ENCODE data around the gene ALOX5. TPM values are rescaled to one million over a fixed set of nuclear protein-coding genes. Genes with fewer than 3 reads are reported as not detected.
A peak's percentile ranks its signal among the peaks of the same experiment; 100 is the strongest.

Gene ALOX5
- total RNA-seq, 2 experiments from 2014 or later = 0.56 to 0.60 TPM

DNA sequence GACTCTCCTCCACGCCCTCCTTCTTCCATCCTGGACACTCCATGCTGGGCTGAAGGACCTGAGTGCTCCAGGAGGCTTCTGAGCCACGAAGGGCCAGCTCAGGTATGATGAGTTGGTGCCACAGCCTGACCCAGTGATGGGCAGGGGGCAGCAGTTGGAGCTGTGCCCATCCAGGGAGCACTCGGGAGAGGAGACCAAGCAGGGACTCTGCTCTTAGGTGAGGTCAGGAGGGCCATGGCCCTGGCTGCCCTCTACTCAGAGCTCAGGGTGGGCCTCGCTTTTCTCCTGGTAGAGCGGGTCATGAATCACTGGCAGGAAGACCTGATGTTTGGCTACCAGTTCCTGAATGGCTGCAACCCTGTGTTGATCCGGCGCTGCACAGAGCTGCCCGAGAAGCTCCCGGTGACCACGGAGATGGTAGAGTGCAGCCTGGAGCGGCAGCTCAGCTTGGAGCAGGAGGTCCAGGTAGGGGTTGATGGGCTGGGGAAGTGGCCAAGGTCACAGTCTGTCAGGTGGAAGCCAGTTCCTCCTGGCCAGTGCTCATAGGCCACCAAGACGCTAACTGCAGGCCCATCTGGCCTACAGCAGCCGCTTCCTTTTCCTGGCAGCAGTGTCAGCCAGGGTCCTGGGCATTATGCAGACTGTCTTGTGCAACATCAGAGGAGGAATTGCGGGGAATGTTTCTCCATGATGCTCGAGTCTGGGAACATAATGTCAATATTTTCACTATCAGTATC lies 50.8 kb downstream of the ALOX5 start:
- H3K4me1 Mint-ChIP-seq (ENCODE audit: low read depth) = peaks cover 27% of the 10 kb centered on the region
- no peak for ATAC-seq
- no peak for TF ChIP-seq CTCF (IDR thresholded peaks at IDR 0.05)
- CTCF ChIA-PET = no interaction called here
- no peak overlapping the region for H3K27ac Mint-ChIP-seq
- no peaks in the 10 kb centered on the region for H3K9me3 Mint-ChIP-seq
- intact Hi-C loops (cut with micrococcal nuclease) = no loop called here
- H3K27me3 Mint-ChIP-seq = peaks cover 2% of the 10 kb centered on the region
- no peak for DNase-seq
- POLR2A ChIA-PET = no interaction called here
- H3K4me3 Mint-ChIP-seq = no peak overlapping the region
- no peaks in the 10 kb centered on the region for H3K36me3 Mint-ChIP-seq (ENCODE audit: low read depth)

- intact Hi-C loops (cut with micrococcal nuclease) = no loop called here
- Mint-ChIP-seq H3K9me3 (no peaks in the 10 kb centered on the region), H3K4me1 (ENCODE audit: low read depth) (peaks cover 20% of the 10 kb centered on the region), H3K4me3 (no peak overlapping the region), H3K27me3 (peaks cover 2% of the 10 kb centered on the region), H3K27ac (peak overlapping the region; percentile 25), H3K36me3 (ENCODE audit: low read depth) (no peaks in the 10 kb centered on the region)
- ChIA-PET CTCF (interaction anchor here (1.5 kb wide), 1 partner anchor 39 kb away, joined by 4 read pairs; no protein-coding TSS in a partner anchor), POLR2A (no interaction called here)
- no peak for TF ChIP-seq CTCF (IDR thresholded peaks at IDR 0.05)
- DNase-seq = no peak
- ATAC-seq = no peak
These were observed 51.9 kb downstream of the ALOX5 start for GRCh38 chr10:45425621-45426563.

GRCh38 chr10:45427262-45427969 lies 53.4 kb downstream of the ALOX5 start:
- Mint-ChIP-seq H3K27ac (no peak overlapping the region), H3K9me3 (no peaks in the 10 kb centered on the region), H3K4me1 (ENCODE audit: low read depth) (peaks cover 5% of the 10 kb centered on the region), H3K27me3 (peaks cover 2% of the 10 kb centered on the region), H3K4me3 (no peak overlapping the region), H3K36me3 (ENCODE audit: low read depth) (no peaks in the 10 kb centered on the region)
- CTCF ChIA-PET = interaction anchor here (1.5 kb wide), 1 partner anchor 37 kb away, joined by 4 read pairs; no protein-coding TSS in a partner anchor
- no peak for TF ChIP-seq CTCF (IDR thresholded peaks at IDR 0.05)
- POLR2A ChIA-PET = no interaction called here
- intact Hi-C loops (cut with micrococcal nuclease) = no loop called here
- no peak for ATAC-seq
- DNase-seq = no peak

DNA sequence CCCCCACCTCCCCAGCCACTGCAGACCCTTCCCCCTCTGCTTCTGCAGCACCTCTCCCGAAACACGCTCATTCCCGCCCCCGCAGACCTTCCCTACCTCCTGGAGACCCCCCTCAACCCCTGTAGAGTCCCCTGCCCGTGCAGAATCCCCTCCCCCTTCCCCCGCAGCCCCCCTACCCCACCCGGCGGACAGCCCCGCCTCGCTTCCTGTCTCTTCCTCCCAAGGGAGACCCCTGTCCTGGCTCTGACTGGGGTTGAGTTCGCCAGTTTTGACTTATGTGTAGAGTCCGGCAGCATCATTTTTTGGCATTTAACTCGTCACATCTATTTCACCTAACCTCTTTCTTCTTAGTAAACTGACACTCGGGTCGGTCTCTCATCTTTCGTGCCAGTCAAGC lies 54.0 kb downstream of the ALOX5 start:
- Mint-ChIP-seq H3K27ac (no peak overlapping the region), H3K36me3 (ENCODE audit: low read depth) (no peaks in the 10 kb centered on the region), H3K4me1 (ENCODE audit: low read depth) (peaks cover 8% of the 10 kb centered on the region), H3K9me3 (no peaks in the 10 kb centered on the region), H3K4me3 (no peak overlapping the region), H3K27me3 (peaks cover 2% of the 10 kb centered on the region)
- TF ChIP-seq CTCF (IDR thresholded peaks at IDR 0.05) = no peak
- DNase-seq (no peak), ATAC-seq (no peak)
- ChIA-PET POLR2A (interaction anchor here (0.7 kb wide), 1 partner anchor 152 kb away, joined by 3 read pairs; no protein-coding TSS in a partner anchor), CTCF (no interaction called here)
- intact Hi-C loops (cut with micrococcal nuclease) = no loop called here

Measured in activated CD8-positive, alpha-beta T cell treated with anti-CD3 and anti-CD28 coated beads for 36 hours (primary cell).